Left lobe of liver (tissue), 2 donors: ENCODE measurements around the gene MMRN1. TPM values are rescaled to one million over a fixed set of nuclear protein-coding genes. Genes with fewer than 3 reads are reported as not detected.
A peak's percentile ranks its signal among the peaks of the same experiment; 100 is the strongest.
"Not testable (repeated sequence)": the region's sequence is repeated elsewhere in the genome, so short reads cannot be mapped to it uniquely, and the experiment has no call there.

Source experiments
- ATAC-seq: fragments of 200-7000 bp; cut with Tn5 transposase; one replicate; pipeline ENCODE4 v1.9.1; 2020; ENCODE audit warnings: mild to moderate bottlenecking, moderate library complexity
- DNase-seq: peaks from one replicate; pipeline ENCODE4 v3.0.0-alpha.2; 2020; ENCODE audit warnings: low spot score
- total RNA-seq: library from RNA; stranded (reverse); gene quantifications from one replicate; pipeline ENCODE4 v1.2.1, GENCODE V29; 2021
- donor health status: DM: no; HTN: no; CAD: no; lungs with moderate emphysema.
- donor health status: DM: no; HTN: yes; CAD: no.

MMRN1 gene
- 5.0 TPM for total RNA-seq

- ATAC-seq: no peak
- no peak for DNase-seq
Measured at GRCh38 chr4:89894649-89895550, at the start of gene MMRN1. Gene MMRN1, plus strand, starts transcription at chr4:89894854. Its CDS starts 118 bp downstream, at chr4:89894972.

- DNase-seq (no peak), ATAC-seq (no peak)
Measured at GRCh38 chr4:89847571-89848325, 46.9 kb upstream of the MMRN1 start.

DNA sequence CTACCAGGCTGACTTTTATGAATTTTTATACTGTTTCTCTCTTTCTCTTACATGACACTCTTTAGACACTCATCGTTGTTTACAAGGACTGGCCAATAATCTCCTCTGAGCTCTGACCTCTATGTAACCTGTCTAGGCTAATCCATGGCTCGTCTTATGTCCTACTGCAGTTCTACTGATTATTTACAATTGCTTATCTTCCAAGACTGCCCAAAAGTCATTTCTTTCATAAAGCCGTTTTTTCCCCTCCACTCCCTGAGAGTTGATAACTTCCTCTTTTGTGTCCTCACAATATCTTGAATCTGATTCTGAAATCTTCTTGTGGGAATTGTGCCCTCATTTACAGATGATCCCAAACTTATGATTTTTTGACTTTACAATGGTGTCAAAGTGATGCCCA, 39.4 kb upstream of the MMRN1 start:
- no peak for DNase-seq
- no peak for ATAC-seq

- DNase-seq (no peak), ATAC-seq (no peak)
Measured at GRCh38 chr4:89860971-89861370, 33.7 kb upstream of the MMRN1 start.

DNA sequence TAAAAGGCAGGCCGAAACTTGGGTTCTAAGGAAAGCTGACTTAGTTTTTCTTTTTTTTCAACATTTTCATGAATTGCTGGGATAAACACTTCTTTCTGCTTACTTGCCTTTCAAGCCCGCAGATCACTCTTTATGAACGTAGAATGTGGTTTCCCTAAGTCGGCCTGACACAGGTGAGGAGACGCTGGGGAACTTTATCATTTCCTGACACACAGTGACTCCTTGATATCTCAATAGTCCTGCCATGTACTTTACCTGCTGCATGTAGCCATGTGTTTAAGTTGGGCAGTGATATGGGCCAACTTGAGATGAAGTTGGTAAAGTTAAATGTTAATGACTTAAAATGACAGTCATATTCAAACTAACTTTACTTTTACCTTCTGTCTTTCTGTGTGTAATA, 31.1 kb upstream of the MMRN1 start:
- ATAC-seq (no peak), DNase-seq (no peak)

DNA sequence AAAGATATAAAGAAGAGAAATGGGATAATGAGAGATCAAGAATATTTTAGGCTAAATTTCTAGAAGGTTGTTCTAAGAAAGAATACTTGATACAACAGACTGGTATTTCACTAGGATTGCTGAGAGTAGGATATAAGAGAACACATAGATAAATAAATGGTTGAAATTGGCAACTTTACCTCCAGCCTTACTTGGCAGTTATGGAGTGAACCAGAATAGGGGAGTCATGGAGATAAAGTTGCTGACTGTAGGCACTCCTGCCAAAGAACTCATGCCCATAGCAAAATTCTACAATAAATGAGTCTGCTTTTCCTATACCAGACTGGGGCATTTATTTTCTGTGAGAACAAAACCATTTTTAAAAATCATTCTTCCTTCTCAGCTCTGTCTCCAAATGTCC, 26.4 kb upstream of the MMRN1 start:
- ATAC-seq (no peak), DNase-seq (no peak)

- DNase-seq (no peak), ATAC-seq (no peak)
Measured at GRCh38 chr4:89868999-89869589, 25.6 kb upstream of the MMRN1 start.

DNA sequence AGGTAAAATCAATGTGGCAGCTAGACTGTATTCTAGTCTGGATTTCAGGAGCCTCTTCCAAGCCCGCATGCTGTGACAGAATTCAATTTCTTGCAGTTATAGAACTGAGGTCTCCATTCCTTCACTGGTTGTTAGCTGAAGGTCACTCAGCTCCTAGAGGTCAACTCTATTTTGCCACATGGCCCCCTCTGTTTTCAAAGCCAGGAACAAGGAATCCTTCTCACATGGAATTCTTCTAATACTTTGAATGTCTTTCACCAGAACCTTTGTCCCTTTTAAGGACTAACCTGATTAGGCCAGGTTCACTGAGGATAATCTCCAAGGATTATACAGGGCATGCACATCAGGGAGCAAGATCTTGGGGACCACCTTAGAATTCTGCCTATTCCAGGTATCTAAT, 23.4 kb upstream of the MMRN1 start:
- ATAC-seq (no peak), DNase-seq (no peak)

DNA sequence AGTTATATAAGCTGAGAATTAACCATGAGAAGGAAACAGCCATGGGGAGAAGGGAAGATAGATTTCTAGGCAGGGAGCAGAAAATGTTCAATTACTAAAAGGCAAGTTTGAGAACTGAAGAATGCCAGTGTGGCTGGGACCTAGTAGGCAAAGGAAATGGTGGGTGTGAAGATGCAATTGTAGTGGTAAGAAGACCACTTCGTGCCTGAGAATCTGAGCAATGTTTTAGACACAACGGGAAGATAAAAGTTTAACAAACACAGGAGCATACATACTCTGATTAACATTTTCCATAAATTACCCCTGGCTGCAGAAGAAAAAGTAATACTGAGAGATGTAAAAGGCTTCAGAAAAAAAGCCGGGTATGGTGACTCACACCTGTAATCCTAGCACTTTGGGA, 18.1 kb upstream of the MMRN1 start:
- DNase-seq: no peak

GRCh38 chr4:89878611-89879010, 16.0 kb upstream of the MMRN1 start:
- ATAC-seq: no peak
- DNase-seq: no peak

More for the DNA sequence above, 18.1 kb upstream of the MMRN1 start:
- ATAC-seq: no peak

- ATAC-seq (no peak), DNase-seq (no peak)
Measured at GRCh38 chr4:89879215-89879614, 15.4 kb upstream of the MMRN1 start.

GRCh38 chr4:89889289-89889688, 5.4 kb upstream of the MMRN1 start:
- peak; percentile 56 for ATAC-seq

GRCh38 chr4:89897867-89898266, 3.2 kb downstream of the MMRN1 start:
- DNase-seq (no peak), ATAC-seq (no peak)

More at GRCh38 chr4:89889289-89889688, 5.4 kb upstream of the MMRN1 start:
- DNase-seq: no peak

DNA sequence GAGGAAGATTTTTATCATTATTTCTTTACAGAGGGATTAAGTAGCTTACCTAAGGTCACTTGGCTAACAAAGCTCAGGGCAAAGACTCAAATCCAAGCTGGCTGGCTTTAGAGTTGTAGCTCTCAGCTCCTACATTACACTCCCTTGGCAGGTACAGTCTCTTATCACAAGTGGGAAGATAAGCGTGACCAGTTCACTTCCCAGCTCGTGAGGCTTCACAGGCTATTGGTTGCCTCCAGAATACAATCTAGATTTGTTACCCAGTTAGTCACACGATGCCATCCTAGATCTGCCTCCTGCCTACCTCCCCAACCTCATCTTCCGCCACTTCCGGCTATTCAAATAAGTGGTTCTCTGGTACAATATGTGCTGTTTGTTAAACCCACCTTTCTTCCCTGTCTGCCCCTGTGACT, 3.7 kb downstream of the MMRN1 start:
- DNase-seq (no peak), ATAC-seq (peak; percentile 26)

DNA sequence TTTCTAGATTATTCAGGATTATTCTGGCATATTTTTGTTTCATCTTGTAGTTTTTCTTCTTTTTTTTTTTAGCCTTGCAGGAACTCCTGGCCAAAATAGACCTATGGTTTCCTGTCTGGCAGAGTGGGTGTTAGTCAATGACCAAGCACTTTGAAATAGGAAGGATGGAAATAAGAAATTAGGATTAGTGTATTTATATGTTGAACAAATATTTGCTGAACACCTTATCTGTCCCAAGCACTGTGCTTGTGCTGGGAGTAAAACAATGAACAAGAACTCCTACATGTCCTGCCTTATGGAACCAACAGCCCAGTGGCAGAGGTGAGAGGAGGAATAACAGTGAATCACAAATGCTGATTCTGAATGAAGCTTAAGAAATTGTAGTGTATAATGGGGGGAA, 4.5 kb downstream of the MMRN1 start:
- DNase-seq (no peak), ATAC-seq (no peak)

DNA sequence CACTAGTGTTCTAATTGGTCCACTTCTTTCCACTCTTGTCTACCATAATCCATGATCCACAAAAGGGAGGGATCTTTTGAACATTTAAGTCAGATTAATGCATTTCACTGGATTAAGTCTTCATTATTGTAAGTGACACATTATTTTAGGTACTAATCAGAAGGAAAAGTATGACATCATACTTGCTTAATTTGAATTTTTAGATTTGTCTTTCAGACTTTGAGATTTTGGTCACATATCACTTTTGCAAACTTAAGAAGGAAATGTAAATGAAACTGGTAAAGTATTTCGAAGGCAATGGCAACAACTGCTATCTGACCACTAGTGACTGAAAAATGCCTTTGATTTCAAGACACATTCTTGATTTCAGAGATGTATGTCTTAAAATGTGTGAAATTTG, 5.2 kb downstream of the MMRN1 start:
- ATAC-seq (no peak), DNase-seq (no peak)

DNA sequence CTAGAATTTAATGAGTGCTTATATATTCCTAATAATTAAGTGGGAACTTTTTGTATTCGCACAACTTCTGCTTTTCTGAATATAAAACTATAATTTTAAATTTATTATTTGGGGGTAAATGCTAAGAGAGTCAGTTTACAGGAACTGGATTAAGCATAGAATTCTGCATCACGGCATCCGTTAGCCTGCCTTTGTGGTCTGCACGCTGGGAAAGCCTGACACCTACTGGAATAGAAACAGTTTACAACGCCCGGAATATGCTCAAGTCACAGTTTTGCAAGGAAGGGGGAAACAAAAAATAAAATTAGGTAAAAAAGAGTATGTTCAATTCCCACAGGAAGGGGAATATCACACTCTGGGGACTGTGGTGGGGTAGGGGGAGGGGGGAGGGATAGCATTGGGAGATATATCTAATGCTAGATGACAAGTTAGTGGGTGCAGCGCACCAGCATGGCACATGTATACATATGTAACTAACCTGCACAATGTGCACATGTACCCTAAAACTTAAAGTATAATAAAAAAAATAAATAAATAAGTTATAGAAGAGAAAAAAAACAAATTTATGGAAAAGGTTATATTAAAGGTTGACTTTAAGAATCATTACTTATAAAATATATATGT, 7.3 kb downstream of the MMRN1 start:
- DNase-seq: not testable (repeated sequence)
- ATAC-seq: peak; percentile 90

- ATAC-seq: no peak
- no peak for DNase-seq
Measured at GRCh38 chr4:89904524-89904923, 9.9 kb downstream of the MMRN1 start.

DNA sequence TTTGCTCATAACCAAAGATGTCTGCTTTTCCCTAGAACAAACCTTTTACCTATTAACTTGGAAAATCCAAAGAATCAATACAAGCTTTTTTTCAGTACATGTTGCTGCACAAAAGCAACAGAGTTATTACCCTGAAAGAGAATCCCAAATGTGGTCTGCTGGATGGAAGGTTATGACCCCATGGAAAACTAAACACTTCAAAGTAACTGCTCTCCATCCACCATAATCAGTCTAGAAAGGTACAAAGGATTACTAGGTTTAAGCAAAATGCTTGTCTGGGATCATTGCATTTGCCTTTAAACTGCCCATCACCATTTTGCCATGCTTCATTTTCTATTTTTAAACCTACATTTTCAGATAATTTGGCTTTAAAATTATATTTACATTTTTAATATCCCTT, 11.7 kb downstream of the MMRN1 start:
- ATAC-seq (no peak), DNase-seq (no peak)

DNA sequence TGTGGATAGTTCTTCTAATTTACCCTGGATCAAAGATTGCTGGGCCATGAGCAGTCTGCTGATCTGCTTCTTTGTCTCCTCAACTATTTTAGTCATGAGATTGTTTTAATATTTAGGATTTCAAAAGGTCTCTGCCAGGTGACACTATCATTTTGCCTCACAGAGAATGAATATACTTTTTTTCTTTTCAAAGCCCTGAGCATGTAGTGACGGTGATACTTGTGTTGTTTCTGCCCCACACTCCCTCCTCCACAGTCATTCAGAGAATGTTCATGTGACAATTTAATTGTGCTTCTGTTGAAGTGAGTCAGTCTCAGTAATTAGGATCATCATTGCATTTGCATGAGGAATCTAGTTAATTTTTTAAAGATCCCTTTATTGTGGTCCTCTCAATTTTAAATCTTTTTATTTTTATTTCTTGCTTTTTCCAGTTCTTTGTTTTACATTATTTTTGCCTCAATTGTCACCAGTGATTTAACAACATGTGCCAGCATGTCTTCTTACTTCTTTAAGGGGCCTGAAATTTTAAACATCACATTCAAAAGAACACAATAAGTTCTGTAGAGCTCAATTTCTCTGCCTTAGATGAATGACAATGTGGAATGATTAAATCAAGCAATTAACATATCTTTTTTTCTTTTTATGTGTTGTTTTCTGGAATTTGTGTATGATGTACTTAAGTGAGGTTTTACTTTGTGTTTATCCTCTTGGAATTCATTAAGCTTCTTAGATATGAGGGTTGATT, 12.3 kb downstream of the MMRN1 start:
- DNase-seq: no peak
- ATAC-seq: no peak

- no peak for ATAC-seq
- no peak for DNase-seq
Measured at GRCh38 chr4:89909889-89910288, 15.2 kb downstream of the MMRN1 start.
